OCI-LY3 (cell line): ENCODE measurements around the gene CTAG1A.

Experiments
- CTCF ChIP-seq: fragments of 200-600, 300-600 bp; sonication (generic); IDR thresholded peaks from 2 replicates; pipeline ENCODE4 v1.5.1; 2014; ENCODE audit warnings: antibody characterized with exemption, low read length, low read depth
- EZH2phosphoT487 ChIP-seq: fragments of 200-600 bp; shearing (Covaris generic); IDR thresholded peaks from 2 replicates; pipeline ENCODE4 v1.6.1; 2018; ENCODE audit warnings: antibody characterized with exemption, mixed run types, low read depth

GRCh38 chrX:154547245-154548027, 37.5 kb upstream of the CTAG1A start, which contains the start of gene IKBKG:
- TF ChIP-seq CTCF = no peak
- TF ChIP-seq EZH2phosphoT487 = no peak
